Endodermal cell (in vitro differentiated cells): ENCODE measurements around the gene GABRG3. TPM values are rescaled to one million over a fixed set of nuclear protein-coding genes. Genes with fewer than 3 reads are reported as not detected.

ENCODE experiments used
- DNase-seq: peaks from one replicate; pipeline ENCODE4 v3.0.0-alpha.2; 2017
- H3K27ac ChIP-seq: 2 replicates; pipeline ENCODE4 v1.5.1; 2013; ENCODE audit warnings: mild to moderate bottlenecking, low read depth, low read length, moderate library complexity
- H3K27me3 ChIP-seq: 2 replicates; pipeline ENCODE4 v1.6.1; 2013; ENCODE audit warnings: mild to moderate bottlenecking, low read length, moderate library complexity; ENCODE audit not compliant: insufficient read depth, control insufficient read depth, poor library complexity, severe bottlenecking
- H3K36me3 ChIP-seq: 2 replicates; pipeline ENCODE4 v1.7.0; 2013; ENCODE audit warnings: mild to moderate bottlenecking, low read length, moderate library complexity; ENCODE audit not compliant: control insufficient read depth, insufficient read depth
- H3K4me1 ChIP-seq: one replicate; pipeline ENCODE4 v1.7.0; 2013; ENCODE audit warnings: low read length; ENCODE audit not compliant: control insufficient read depth, insufficient read depth
- H3K4me3 ChIP-seq: 2 replicates; pipeline ENCODE4 v1.5.1; 2013; ENCODE audit warnings: mild to moderate bottlenecking, low read length, moderate library complexity
- H3K9ac ChIP-seq: 2 replicates; pipeline ENCODE4 v1.6.1; 2013; ENCODE audit warnings: mild to moderate bottlenecking, low read length, moderate library complexity; ENCODE audit not compliant: poor library complexity, severe bottlenecking; ENCODE audit errors: extremely low read depth
- H3K9me3 ChIP-seq: 2 replicates; pipeline ENCODE4 v1.6.1; 2013; ENCODE audit warnings: mild to moderate bottlenecking, low read length, moderate library complexity; ENCODE audit not compliant: control insufficient read depth
- H3K27ac Mint-ChIP-seq: 2 replicates; pipeline ENCODE4 v1.8.0; 2020; ENCODE audit warnings: mixed read lengths
- H3K27me3 Mint-ChIP-seq: 2 replicates; pipeline ENCODE4 v1.8.0; 2021; ENCODE audit warnings: mild to moderate bottlenecking, mixed read lengths; ENCODE audit not compliant: insufficient read depth
- H3K36me3 Mint-ChIP-seq: 2 replicates; pipeline ENCODE4 v1.8.0; 2020; ENCODE audit warnings: low read depth, mixed read lengths
- H3K4me1 Mint-ChIP-seq: 2 replicates; pipeline ENCODE4 v1.8.0; 2020; ENCODE audit warnings: mixed read lengths
- H3K4me3 Mint-ChIP-seq: 2 replicates; pipeline ENCODE4 v1.8.0; 2020; ENCODE audit warnings: mild to moderate bottlenecking, moderate library complexity, mixed read lengths
- H3K9me3 Mint-ChIP-seq: 2 replicates; pipeline ENCODE4 v1.8.0; 2020; ENCODE audit warnings: mild to moderate bottlenecking, mixed read lengths
- WGBS, 2 experiments: methylation state at CpG; one replicate each; pipeline versions ENCODE4 v1.1.5 to v1.1.7; 2013; ENCODE audit warnings: missing lambda C conversion rate in 2 of 2, mixed read lengths in 1 of 2; ENCODE audit not compliant: insufficient coverage in 1 of 2, insufficient read length in 1 of 2; 5-methylcytosine and 5-hydroxymethylcytosine counted together
- total RNA-seq, 2 donors: library from RNA; stranded (reverse); fragmentation: NEBNext Ultra II Directional in 1 of 2; extraction: Animal tissue kit (Norgen Biotek cat#: 25700) in 1 of 2; gene quantifications; 2 replicates in 1 of 2; 3 replicates in 1 of 2; pipeline ENCODE4 v1.2.1, GENCODE V29; 2021
- TF ChIP-seq, protein P1 (sequence below): fragments of 200-600 bp; sonication (generic); conservative IDR thresholded peaks from 2 replicates; pipeline ENCODE4 v1.5.0; 2021; ENCODE audit warnings: antibody characterized with exemption, mild to moderate bottlenecking

The GABRG3 gene
- total RNA-seq, 2 donors from 2014 or later: 0.48 to 0.84 TPM

GRCh38 chr15:27491666-27492621 lies 521.0 kb downstream of the GABRG3 start:
- no peaks in the 10 kb centered on the region for H3K36me3 ChIP-seq
- peak overlapping the region; percentile 49 for H3K27ac ChIP-seq
- no peaks in the 10 kb centered on the region for H3K4me1 ChIP-seq
- no peaks in the 10 kb centered on the region for H3K36me3 Mint-ChIP-seq
- no peak overlapping the region for H3K4me3 ChIP-seq
- H3K27me3 ChIP-seq: no peaks in the 10 kb centered on the region
- TF ChIP-seq, protein P1, sequence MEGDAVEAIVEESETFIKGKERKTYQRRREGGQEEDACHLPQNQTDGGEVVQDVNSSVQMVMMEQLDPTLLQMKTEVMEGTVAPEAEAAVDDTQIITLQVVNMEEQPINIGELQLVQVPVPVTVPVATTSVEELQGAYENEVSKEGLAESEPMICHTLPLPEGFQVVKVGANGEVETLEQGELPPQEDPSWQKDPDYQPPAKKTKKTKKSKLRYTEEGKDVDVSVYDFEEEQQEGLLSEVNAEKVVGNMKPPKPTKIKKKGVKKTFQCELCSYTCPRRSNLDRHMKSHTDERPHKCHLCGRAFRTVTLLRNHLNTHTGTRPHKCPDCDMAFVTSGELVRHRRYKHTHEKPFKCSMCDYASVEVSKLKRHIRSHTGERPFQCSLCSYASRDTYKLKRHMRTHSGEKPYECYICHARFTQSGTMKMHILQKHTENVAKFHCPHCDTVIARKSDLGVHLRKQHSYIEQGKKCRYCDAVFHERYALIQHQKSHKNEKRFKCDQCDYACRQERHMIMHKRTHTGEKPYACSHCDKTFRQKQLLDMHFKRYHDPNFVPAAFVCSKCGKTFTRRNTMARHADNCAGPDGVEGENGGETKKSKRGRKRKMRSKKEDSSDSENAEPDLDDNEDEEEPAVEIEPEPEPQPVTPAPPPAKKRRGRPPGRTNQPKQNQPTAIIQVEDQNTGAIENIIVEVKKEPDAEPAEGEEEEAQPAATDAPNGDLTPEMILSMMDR: no peak
- WGBS, 2 experiments: 84 to 92% methylated on average over 5 to 10 of the region's 10 CpGs
- no peak overlapping the region for H3K4me3 Mint-ChIP-seq
- H3K9me3 ChIP-seq: no peaks in the 10 kb centered on the region
- H3K4me1 Mint-ChIP-seq: peaks cover 2% of the 10 kb centered on the region
- no peaks in the 10 kb centered on the region for H3K9me3 Mint-ChIP-seq
- H3K27ac Mint-ChIP-seq: peak overlapping the region; percentile 55
- H3K9ac ChIP-seq: no peak overlapping the region
- H3K27me3 Mint-ChIP-seq: no peaks in the 10 kb centered on the region
- no peak for DNase-seq

GRCh38 chr15:27495963-27496459 lies 525.0 kb downstream of the GABRG3 start:
- 59 to 62% methylated on average over 3 of the region's 3 CpGs for WGBS, 2 experiments
- Histone ChIP-seq H3K27ac (no peak overlapping the region), H3K4me1 (no peaks in the 10 kb centered on the region), H3K27me3 (no peaks in the 10 kb centered on the region), H3K4me3 (no peak overlapping the region), H3K9ac (no peak overlapping the region), H3K36me3 (no peaks in the 10 kb centered on the region), H3K9me3 (no peaks in the 10 kb centered on the region)
- Mint-ChIP-seq H3K27ac (no peak overlapping the region), H3K4me3 (no peak overlapping the region), H3K4me1 (peaks cover 4% of the 10 kb centered on the region), H3K27me3 (no peaks in the 10 kb centered on the region), H3K36me3 (no peaks in the 10 kb centered on the region), H3K9me3 (no peaks in the 10 kb centered on the region)
- DNase-seq: no peak
- TF ChIP-seq, protein P1: peak; percentile 45

- TF ChIP-seq, protein P1: no peak
- no peaks in the 10 kb centered on the region for H3K9me3 ChIP-seq
These were observed 527.7 kb downstream of the GABRG3 start for GRCh38 chr15:27498700-27499099.

More at GRCh38 chr15:27498700-27499099, 527.7 kb downstream of the GABRG3 start:
- 94 to 100% methylated on average over 3 to 7 of the region's 10 CpGs for WGBS, 2 experiments
- H3K27ac Mint-ChIP-seq: no peak overlapping the region
- Histone ChIP-seq H3K36me3 (no peaks in the 10 kb centered on the region), H3K9ac (no peak overlapping the region), H3K4me3 (no peak overlapping the region), H3K4me1 (no peaks in the 10 kb centered on the region), H3K27ac (no peak overlapping the region), H3K27me3 (no peaks in the 10 kb centered on the region)
- no peaks in the 10 kb centered on the region for H3K27me3 Mint-ChIP-seq
- H3K4me3 Mint-ChIP-seq: no peak overlapping the region
- DNase-seq: no peak
- peaks cover 2% of the 10 kb centered on the region for H3K4me1 Mint-ChIP-seq
- no peaks in the 10 kb centered on the region for H3K9me3 Mint-ChIP-seq
- no peaks in the 10 kb centered on the region for H3K36me3 Mint-ChIP-seq
